Brain microvascular endothelial cell (primary cell): Measurements from ENCODE around the gene PATE3.

Source experiments
- DNase-seq: peaks from one replicate; pipeline ENCODE4 v3.0.0-alpha.2; 2020
- H3K27ac ChIP-seq: fragments of 250-450 bp; sonication (Bioruptor Pico); 2 replicates; pipeline ENCODE4 v1.5.1; 2020; ENCODE audit warnings: mild to moderate bottlenecking, moderate library complexity
- H3K27me3 ChIP-seq: fragments of 250-450 bp; sonication (Bioruptor Pico); replicated peaks from 2 replicates; pipeline ENCODE4 v1.5.1; 2020; ENCODE audit warnings: mild to moderate bottlenecking
- H3K36me3 ChIP-seq: fragments of 250-450 bp; sonication (Bioruptor Pico); replicated peaks from 2 replicates; pipeline ENCODE4 v1.5.1; 2020; ENCODE audit warnings: mild to moderate bottlenecking
- H3K4me3 ChIP-seq: 2 replicates; pipeline ENCODE4 v1.5.1; 2011; ENCODE audit warnings: low read depth, mild to moderate bottlenecking, control low read depth, low read length, moderate library complexity
- in situ Hi-C: cut with HindIII; loops from 2 replicates; pipeline ENCODE4 v1.10.0; 2017; ENCODE audit warnings: low sequenced_read_pairs, low pct_ligation_motif_present
- TF ChIP-seq, protein P1 (sequence below): IDR thresholded peaks from 2 replicates; pipeline ENCODE4 v1.5.1; 2011; ENCODE audit warnings: low read depth, mild to moderate bottlenecking, moderate library complexity, low read length, control low read depth, inconsistent platforms; ENCODE audit errors: missing control alignments

PATE3 gene

GRCh38 chr11:125772834-125773505 lies 15.0 kb upstream of the PATE3 start:
- in situ Hi-C loops: no loop called here

GRCh38 chr11:125773516-125773915 lies 14.4 kb upstream of the PATE3 start:
- TF ChIP-seq, protein P1, sequence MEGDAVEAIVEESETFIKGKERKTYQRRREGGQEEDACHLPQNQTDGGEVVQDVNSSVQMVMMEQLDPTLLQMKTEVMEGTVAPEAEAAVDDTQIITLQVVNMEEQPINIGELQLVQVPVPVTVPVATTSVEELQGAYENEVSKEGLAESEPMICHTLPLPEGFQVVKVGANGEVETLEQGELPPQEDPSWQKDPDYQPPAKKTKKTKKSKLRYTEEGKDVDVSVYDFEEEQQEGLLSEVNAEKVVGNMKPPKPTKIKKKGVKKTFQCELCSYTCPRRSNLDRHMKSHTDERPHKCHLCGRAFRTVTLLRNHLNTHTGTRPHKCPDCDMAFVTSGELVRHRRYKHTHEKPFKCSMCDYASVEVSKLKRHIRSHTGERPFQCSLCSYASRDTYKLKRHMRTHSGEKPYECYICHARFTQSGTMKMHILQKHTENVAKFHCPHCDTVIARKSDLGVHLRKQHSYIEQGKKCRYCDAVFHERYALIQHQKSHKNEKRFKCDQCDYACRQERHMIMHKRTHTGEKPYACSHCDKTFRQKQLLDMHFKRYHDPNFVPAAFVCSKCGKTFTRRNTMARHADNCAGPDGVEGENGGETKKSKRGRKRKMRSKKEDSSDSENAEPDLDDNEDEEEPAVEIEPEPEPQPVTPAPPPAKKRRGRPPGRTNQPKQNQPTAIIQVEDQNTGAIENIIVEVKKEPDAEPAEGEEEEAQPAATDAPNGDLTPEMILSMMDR: no peak
- no peaks in the 10 kb centered on the region for H3K36me3 ChIP-seq
- H3K27ac ChIP-seq: no peak overlapping the region
- DNase-seq: no peak
- no peak overlapping the region for H3K4me3 ChIP-seq
- H3K27me3 ChIP-seq: no peaks in the 10 kb centered on the region
- in situ Hi-C loops: no loop called here

More at GRCh38 chr11:125772834-125773505, 15.0 kb upstream of the PATE3 start:
- H3K27ac ChIP-seq: no peak overlapping the region
- peak; percentile 50 for DNase-seq
- no peaks in the 10 kb centered on the region for H3K36me3 ChIP-seq
- TF ChIP-seq, protein P1: no peak
- no peaks in the 10 kb centered on the region for H3K27me3 ChIP-seq
- H3K4me3 ChIP-seq: no peak overlapping the region

DNA sequence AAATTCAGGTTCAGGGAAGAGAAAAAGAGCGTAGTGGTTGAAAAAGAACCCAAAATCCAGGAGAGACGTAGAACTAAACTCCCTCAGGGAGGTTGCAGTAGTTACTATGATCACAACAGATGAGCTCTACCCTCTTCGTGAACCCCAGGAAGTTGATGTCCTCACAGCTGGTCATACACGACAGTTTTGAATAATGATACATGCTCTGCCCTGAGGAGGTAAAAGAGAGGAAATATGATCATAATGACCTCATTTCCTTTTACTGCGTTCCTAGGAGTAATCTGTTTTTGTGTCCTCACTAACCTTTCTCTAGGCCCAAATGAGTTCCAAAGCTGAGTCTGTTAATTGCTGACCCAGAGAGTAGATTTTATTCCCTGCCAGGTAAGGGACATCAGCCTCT lies 10.6 kb upstream of the PATE3 start:
- TF ChIP-seq, protein P1: no peak
- H3K4me3 ChIP-seq: no peak overlapping the region
- H3K27me3 ChIP-seq: no peaks in the 10 kb centered on the region
- in situ Hi-C loops: no loop called here
- DNase-seq: peak; percentile 4
- no peak overlapping the region for H3K27ac ChIP-seq
- H3K36me3 ChIP-seq: no peaks in the 10 kb centered on the region

DNA sequence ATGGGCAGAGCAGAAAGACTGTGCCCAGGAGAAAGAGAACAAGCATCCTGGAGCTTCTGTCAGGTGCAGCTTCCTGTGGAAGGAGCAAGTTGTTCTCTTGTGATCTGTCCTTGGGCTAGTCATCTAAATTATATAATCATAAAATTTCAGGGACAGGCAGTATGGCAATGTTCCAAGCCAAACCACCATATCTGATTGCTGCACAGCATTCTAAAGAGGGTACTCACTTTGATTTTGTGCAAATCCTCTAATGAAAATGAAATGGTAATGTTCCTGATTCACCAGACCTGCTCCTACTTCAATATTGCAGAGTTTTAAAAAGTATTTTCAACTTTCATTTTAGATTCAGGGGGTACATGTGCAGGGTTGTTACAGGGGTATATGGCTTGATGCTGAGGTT lies 9.2 kb upstream of the PATE3 start, which contains the start of gene PATE2:
Gene PATE2, minus strand, starts transcription at position 101 of the 400 bp plus-strand sequence. Its CDS starts 55 bp downstream, at position 46.
- Histone ChIP-seq H3K36me3 (no peaks in the 10 kb centered on the region), H3K27me3 (no peaks in the 10 kb centered on the region), H3K27ac (no peak within 1 kb of the TSS), H3K4me3 (no peak within 1 kb of the TSS)
- no peak for DNase-seq
- in situ Hi-C loops: no loop called here
- TF ChIP-seq, protein P1: no peak

- no peak for DNase-seq
- in situ Hi-C loops: no loop called here
- no peaks in the 10 kb centered on the region for H3K27me3 ChIP-seq
- no peak overlapping the region for H3K4me3 ChIP-seq
- TF ChIP-seq, protein P1: no peak
- no peak overlapping the region for H3K27ac ChIP-seq
- H3K36me3 ChIP-seq: no peaks in the 10 kb centered on the region
These were observed 3.2 kb upstream of the PATE3 start for GRCh38 chr11:125784678-125785077.

- in situ Hi-C loops: no loop called here
- TF ChIP-seq, protein P1: no peak
- H3K36me3 ChIP-seq: no peaks in the 10 kb centered on the region
- no peaks in the 10 kb centered on the region for H3K27me3 ChIP-seq
- no peak overlapping the region for H3K4me3 ChIP-seq
- no peak for DNase-seq
- no peak overlapping the region for H3K27ac ChIP-seq
These were observed 2.9 kb downstream of the PATE3 start for GRCh38 chr11:125790825-125791224.
